ENCODE measurements around the gene MT1G. TPM values are rescaled to one million over a fixed set of nuclear protein-coding genes. Genes with fewer than 3 reads are reported as not detected.
"Not testable (repeated sequence)": the region's sequence is repeated elsewhere in the genome, so short reads cannot be mapped to it uniquely, and the experiment has no call there.

Gene MT1G
- total and polyA plus RNA-seq, 2 experiments from 2014 or later, result 184 to 1,014 TPM

DNA sequence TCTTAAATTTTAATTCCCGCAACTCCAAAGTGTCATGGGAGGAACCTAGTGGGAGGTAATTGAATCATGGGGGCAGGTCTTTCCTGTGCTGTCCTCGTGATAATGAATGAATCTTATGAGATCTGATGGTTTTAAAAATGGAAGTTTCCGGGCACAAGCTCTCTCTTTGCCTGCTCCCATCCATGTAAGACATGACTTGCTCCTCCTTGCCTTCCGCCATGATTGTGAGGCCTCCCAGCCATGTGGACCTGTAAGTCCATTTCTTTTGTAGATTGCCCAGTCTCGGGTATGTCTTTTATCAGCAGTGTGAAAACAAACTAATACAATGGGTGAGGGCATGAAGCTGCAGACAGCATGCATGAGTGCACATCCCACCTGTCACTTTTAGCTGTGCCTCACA lies 44.7 kb downstream of the MT1G start:
- not testable (repeated sequence) for H4K20me1 ChIP-seq (replicated peaks; ENCODE audit: insufficient read depth); ATAC-seq; H3K27ac Mint-ChIP-seq; H3K4me2 ChIP-seq; H3K4me3 ChIP-seq; H3K79me2 ChIP-seq (replicated peaks; ENCODE audit: insufficient read depth); H3K27ac ChIP-seq (ENCODE audit: low read depth); H3K36me3 ChIP-seq (ENCODE audit: insufficient read depth); H2AFZ ChIP-seq; H3K4me3 Mint-ChIP-seq; DNase-seq (ENCODE audit: low spot score); H3K9me2 ChIP-seq (ENCODE audit: insufficient read depth)
- H3K4me1 Mint-ChIP-seq, result peaks cover 55% of the 10 kb centered on the region
- H3K4me1 ChIP-seq (ENCODE audit: insufficient read depth), result peaks cover 44% of the 10 kb centered on the region
- H3K9me3 Mint-ChIP-seq, result peaks cover 11% of the 10 kb centered on the region; the same call in 1 of the 3 replicates
- H3K27me3 ChIP-seq (ENCODE audit: insufficient read depth), result peaks cover 100% of the 10 kb centered on the region
- peaks cover 88% of the 10 kb centered on the region for H3K27me3 Mint-ChIP-seq (ENCODE audit: insufficient read depth, low read depth, poor library complexity)
- 0 out of 2 replicates have a peak, but pooled peaks cover 11% of the 10 kb centered on the region for H3F3A ChIP-seq (replicated peaks; ENCODE audit: low read depth)
- H3K36me3 Mint-ChIP-seq (ENCODE audit: low read depth), result peaks cover 14% of the 10 kb centered on the region; the same call in 1 of the 3 replicates

DNA sequence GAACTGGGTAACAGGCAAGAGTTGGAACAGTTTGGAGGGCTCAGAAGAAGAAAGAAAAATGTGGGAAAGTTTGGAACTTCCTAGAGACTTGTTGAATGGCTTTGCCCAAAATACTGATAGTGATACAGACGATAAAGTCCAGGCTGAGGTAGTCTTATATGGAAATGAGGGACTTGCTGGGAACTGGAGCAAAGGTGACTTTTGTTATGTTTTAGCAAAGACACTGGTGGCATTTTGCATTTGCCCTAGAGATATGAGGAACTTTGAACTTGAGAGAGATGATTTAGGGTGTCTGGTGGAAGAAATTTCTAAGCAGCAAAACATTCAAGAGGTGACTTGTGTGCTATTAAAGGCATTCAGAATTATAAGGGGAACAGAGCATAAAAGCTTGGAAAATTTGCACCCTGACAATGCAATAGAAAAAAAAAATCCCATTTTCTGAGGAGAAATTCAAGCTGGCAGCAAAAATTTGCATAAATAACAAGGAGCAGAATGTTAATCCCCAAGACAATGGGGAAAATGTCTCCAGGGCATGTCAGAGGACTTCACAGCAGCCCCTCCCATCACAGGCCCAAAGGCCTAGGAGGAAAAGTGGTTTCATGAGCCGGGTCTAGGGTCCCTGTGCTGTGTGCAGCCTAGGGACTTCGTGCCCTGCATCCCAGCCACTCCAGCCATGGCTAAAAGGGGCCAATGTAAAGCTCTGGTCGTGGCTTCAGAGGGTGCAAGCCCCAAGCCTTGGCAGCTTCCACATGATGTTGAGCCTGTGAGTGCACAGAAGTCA lies 46.0 kb downstream of the MT1G start:
- not testable (repeated sequence) for H2AFZ ChIP-seq; H3K79me2 ChIP-seq (replicated peaks; ENCODE audit: insufficient read depth); H3K4me3 ChIP-seq; DNase-seq (ENCODE audit: low spot score); H3K4me3 Mint-ChIP-seq; ATAC-seq; H3K9me2 ChIP-seq (ENCODE audit: insufficient read depth); H3K27ac Mint-ChIP-seq; H3K27ac ChIP-seq (ENCODE audit: low read depth); H3K36me3 Mint-ChIP-seq (ENCODE audit: low read depth); H3K36me3 ChIP-seq (ENCODE audit: insufficient read depth); H4K20me1 ChIP-seq (replicated peaks; ENCODE audit: insufficient read depth)
- Histone ChIP-seq H3F3A (replicated peaks; ENCODE audit: low read depth) (0 out of 2 replicates have a peak, but pooled peaks cover 11% of the 10 kb centered on the region), H3K4me1 (ENCODE audit: insufficient read depth) (peaks cover 53% of the 10 kb centered on the region), H3K4me2 (peak overlapping the region; percentile 65), H3K27me3 (ENCODE audit: insufficient read depth) (peaks cover 100% of the 10 kb centered on the region)
- peaks cover 58% of the 10 kb centered on the region for H3K4me1 Mint-ChIP-seq
- H3K9me3 Mint-ChIP-seq, result peaks cover 11% of the 10 kb centered on the region; the same call in 1 of the 3 replicates
- peak; percentile 15 for TF ChIP-seq EZH2 (IDR thresholded peaks at IDR 0.05; ENCODE audit: low read depth, unreplicated experiment)
- H3K27me3 Mint-ChIP-seq (ENCODE audit: insufficient read depth, low read depth, poor library complexity), result peaks cover 88% of the 10 kb centered on the region

DNA sequence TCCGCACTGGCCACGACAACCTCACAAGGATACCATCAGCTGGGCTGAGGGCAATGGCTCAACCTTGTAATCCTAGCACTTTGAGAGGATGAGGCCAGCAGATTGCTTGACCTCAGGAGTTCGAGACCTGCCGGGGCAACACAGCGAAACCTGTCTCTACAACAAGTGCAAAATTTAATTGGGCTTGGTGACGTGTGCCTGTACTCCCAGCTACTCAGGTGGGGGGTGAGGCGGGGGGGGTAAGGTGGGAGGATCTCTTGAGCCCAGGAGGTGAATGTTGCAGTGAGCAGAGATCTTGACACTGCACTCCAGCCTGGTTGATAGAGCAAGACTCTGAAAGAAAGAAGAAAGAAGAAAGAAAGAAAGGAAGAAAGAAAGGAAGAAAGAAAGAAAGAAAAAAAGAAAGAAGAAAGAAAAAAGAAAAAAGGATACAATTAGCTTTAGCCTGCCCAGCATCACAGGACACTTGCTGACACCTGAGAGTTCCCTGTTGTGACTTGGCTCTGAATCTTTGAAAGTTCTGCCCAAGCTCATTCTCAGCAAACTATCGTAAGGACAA lies 47.4 kb downstream of the MT1G start:
- no peak overlapping the region for H3K4me3 Mint-ChIP-seq
- no peak for ATAC-seq
- DNase-seq (ENCODE audit: low spot score), result no peak
- Histone ChIP-seq H3K36me3 (ENCODE audit: insufficient read depth) (no peaks in the 10 kb centered on the region), H4K20me1 (replicated peaks; ENCODE audit: insufficient read depth) (0 out of 2 replicates have a peak, but pooled peaks cover 9% of the 10 kb centered on the region), H3K27ac (ENCODE audit: low read depth) (no peak overlapping the region), H3K4me3 (no peak overlapping the region), H2AFZ (no peak overlapping the region), H3F3A (replicated peaks; ENCODE audit: low read depth) (0 out of 2 replicates have a peak, but pooled peaks cover 6% of the 10 kb centered on the region), H3K27me3 (ENCODE audit: insufficient read depth) (peaks cover 100% of the 10 kb centered on the region), H3K79me2 (replicated peaks; ENCODE audit: insufficient read depth) (no peaks in the 10 kb centered on the region), H3K4me1 (ENCODE audit: insufficient read depth) (peaks cover 55% of the 10 kb centered on the region), H3K4me2 (no peak overlapping the region), H3K9me2 (ENCODE audit: insufficient read depth) (no peaks in the 10 kb centered on the region; the same call in 1 of the 2 replicates)
- peaks cover 89% of the 10 kb centered on the region for H3K27me3 Mint-ChIP-seq (ENCODE audit: insufficient read depth, low read depth, poor library complexity)
- H3K27ac Mint-ChIP-seq, result no peak overlapping the region
- H3K4me1 Mint-ChIP-seq, result peaks cover 48% of the 10 kb centered on the region
- peaks cover 11% of the 10 kb centered on the region; the same call in 1 of the 3 replicates for H3K9me3 Mint-ChIP-seq
- H3K36me3 Mint-ChIP-seq (ENCODE audit: low read depth), result no peaks in the 10 kb centered on the region
- TF ChIP-seq JUNB (IDR thresholded peaks at IDR 0.05; ENCODE audit: unreplicated experiment), result no peak
- TF ChIP-seq STAT1 (IDR thresholded peaks at IDR 0.05; ENCODE audit: unreplicated experiment), result no peak
- no peak for TF ChIP-seq CREB1 (CRISPR knock-in tag; IDR thresholded peaks at IDR 0.05; ENCODE audit: low read depth)
- TF ChIP-seq, protein P1, sequence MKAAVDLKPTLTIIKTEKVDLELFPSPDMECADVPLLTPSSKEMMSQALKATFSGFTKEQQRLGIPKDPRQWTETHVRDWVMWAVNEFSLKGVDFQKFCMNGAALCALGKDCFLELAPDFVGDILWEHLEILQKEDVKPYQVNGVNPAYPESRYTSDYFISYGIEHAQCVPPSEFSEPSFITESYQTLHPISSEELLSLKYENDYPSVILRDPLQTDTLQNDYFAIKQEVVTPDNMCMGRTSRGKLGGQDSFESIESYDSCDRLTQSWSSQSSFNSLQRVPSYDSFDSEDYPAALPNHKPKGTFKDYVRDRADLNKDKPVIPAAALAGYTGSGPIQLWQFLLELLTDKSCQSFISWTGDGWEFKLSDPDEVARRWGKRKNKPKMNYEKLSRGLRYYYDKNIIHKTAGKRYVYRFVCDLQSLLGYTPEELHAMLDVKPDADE (IDR thresholded peaks at IDR 0.05), result no peak
- TF ChIP-seq EZH2phosphoT487 (IDR thresholded peaks at IDR 0.05; ENCODE audit: unreplicated experiment), result no peak
- no peak for TF ChIP-seq ZNF114 (CRISPR knock-in tag; IDR thresholded peaks at IDR 0.05)
- no peak for TF ChIP-seq EZH2 (IDR thresholded peaks at IDR 0.05; ENCODE audit: low read depth, unreplicated experiment)
- TF ChIP-seq, protein P2, sequence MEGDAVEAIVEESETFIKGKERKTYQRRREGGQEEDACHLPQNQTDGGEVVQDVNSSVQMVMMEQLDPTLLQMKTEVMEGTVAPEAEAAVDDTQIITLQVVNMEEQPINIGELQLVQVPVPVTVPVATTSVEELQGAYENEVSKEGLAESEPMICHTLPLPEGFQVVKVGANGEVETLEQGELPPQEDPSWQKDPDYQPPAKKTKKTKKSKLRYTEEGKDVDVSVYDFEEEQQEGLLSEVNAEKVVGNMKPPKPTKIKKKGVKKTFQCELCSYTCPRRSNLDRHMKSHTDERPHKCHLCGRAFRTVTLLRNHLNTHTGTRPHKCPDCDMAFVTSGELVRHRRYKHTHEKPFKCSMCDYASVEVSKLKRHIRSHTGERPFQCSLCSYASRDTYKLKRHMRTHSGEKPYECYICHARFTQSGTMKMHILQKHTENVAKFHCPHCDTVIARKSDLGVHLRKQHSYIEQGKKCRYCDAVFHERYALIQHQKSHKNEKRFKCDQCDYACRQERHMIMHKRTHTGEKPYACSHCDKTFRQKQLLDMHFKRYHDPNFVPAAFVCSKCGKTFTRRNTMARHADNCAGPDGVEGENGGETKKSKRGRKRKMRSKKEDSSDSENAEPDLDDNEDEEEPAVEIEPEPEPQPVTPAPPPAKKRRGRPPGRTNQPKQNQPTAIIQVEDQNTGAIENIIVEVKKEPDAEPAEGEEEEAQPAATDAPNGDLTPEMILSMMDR (conservative IDR thresholded peaks at IDR 0.05; ENCODE audit: low read depth in 2 of 2), result no peak
- no peak for TF ChIP-seq NANOG (IDR thresholded peaks at IDR 0.05; ENCODE audit: borderline replicate concordance)

Data from GM23338 (cell line).